Measurements from ENCODE around the gene HGFAC.

The HGFAC gene

GRCh38 chr4:3436798-3437581 lies 4.8 kb upstream of the HGFAC start:
- no peak overlapping the region for H3K4me3 ChIP-seq (replicated peaks; ENCODE audit: low read depth, low read length)
- peak; percentile 33 for DNase-seq (ENCODE audit: extremely low read depth, low read depth)
- no peak for TF ChIP-seq CTCF (IDR thresholded peaks at IDR 0.05; ENCODE audit: low read depth, low read length, missing control alignments)

GRCh38 chr4:3437582-3437936 lies 4.2 kb upstream of the HGFAC start:
- TF ChIP-seq CTCF (IDR thresholded peaks at IDR 0.05; ENCODE audit: low read depth, low read length, missing control alignments): no peak
- H3K4me3 ChIP-seq (replicated peaks; ENCODE audit: low read depth, low read length): no peak overlapping the region
- no peak for DNase-seq (ENCODE audit: extremely low read depth, low read depth)

- TF ChIP-seq CTCF (IDR thresholded peaks at IDR 0.05; ENCODE audit: low read depth, low read length, missing control alignments): no peak
- no peak overlapping the region for H3K4me3 ChIP-seq (replicated peaks; ENCODE audit: low read depth, low read length)
- no peak for DNase-seq (ENCODE audit: extremely low read depth, low read depth)
These were observed 3.5 kb upstream of the HGFAC start for GRCh38 chr4:3437998-3438846.

- no peak overlapping the region for H3K4me3 ChIP-seq (replicated peaks; ENCODE audit: low read depth, low read length)
- TF ChIP-seq CTCF (IDR thresholded peaks at IDR 0.05; ENCODE audit: low read depth, low read length, missing control alignments): no peak
- DNase-seq (ENCODE audit: extremely low read depth, low read depth): no peak
These were observed 3.0 kb upstream of the HGFAC start for GRCh38 chr4:3438847-3439180.

- H3K4me3 ChIP-seq (replicated peaks; ENCODE audit: low read depth, low read length): no peak overlapping the region
- no peak for TF ChIP-seq CTCF (IDR thresholded peaks at IDR 0.05; ENCODE audit: low read depth, low read length, missing control alignments)
- no peak for DNase-seq (ENCODE audit: extremely low read depth, low read depth)
These were observed 2.4 kb upstream of the HGFAC start for GRCh38 chr4:3439391-3439790.

GRCh38 chr4:3440011-3440410 lies 1.8 kb upstream of the HGFAC start:
- TF ChIP-seq CTCF (IDR thresholded peaks at IDR 0.05; ENCODE audit: low read depth, low read length, missing control alignments): no peak
- no peak for DNase-seq (ENCODE audit: extremely low read depth, low read depth)

More at GRCh38 chr4:3440011-3440410, 1.8 kb upstream of the HGFAC start:
- H3K4me3 ChIP-seq (replicated peaks; ENCODE audit: low read depth, low read length): no peak overlapping the region
